ENCODE results near the gene MAST2.

The MAST2 gene

GRCh38 chr1:46001081-46001785 lies 197.8 kb downstream of the MAST2 start:
- Histone ChIP-seq H3K9me3 (no peaks in the 10 kb centered on the region), H3K4me3 (no peak overlapping the region), H3K27ac (no peak overlapping the region), H3K36me3 (peaks cover 3 to 12% (median 6%) of the 10 kb centered on the region in 3 donors), H3K4me1 (no peaks in the 10 kb centered on the region), H3K27me3 (no peaks in the 10 kb centered on the region)
- no peak for TF ChIP-seq CTCF (IDR thresholded peaks at IDR 0.05)
- intact Hi-C loops (cut with DNase I; ENCODE audit: low total_unique reads) = no loop called here
- no peak for DNase-seq

- no peaks in the 10 kb centered on the region for H3K27me3 ChIP-seq
- H3K4me1 ChIP-seq = no peaks in the 10 kb centered on the region
- no peak for DNase-seq
- no peak for TF ChIP-seq CTCF (IDR thresholded peaks at IDR 0.05)
- H3K9me3 ChIP-seq = no peaks in the 10 kb centered on the region
- peaks cover 17 to 26% (median 19%) of the 10 kb centered on the region in 3 donors for H3K36me3 ChIP-seq
- H3K27ac ChIP-seq = no peak overlapping the region
- intact Hi-C loops (cut with DNase I; ENCODE audit: low total_unique reads) = no loop called here
- no peak overlapping the region for H3K4me3 ChIP-seq
These were observed 199.2 kb downstream of the MAST2 start for GRCh38 chr1:46002551-46003150.

GRCh38 chr1:46003315-46003714 lies 199.9 kb downstream of the MAST2 start:
- Histone ChIP-seq H3K36me3 (peaks cover 21 to 33% (median 24%) of the 10 kb centered on the region in 3 donors), H3K4me3 (no peak overlapping the region), H3K4me1 (no peaks in the 10 kb centered on the region), H3K27ac (no peak overlapping the region), H3K9me3 (no peaks in the 10 kb centered on the region), H3K27me3 (no peaks in the 10 kb centered on the region)
- TF ChIP-seq CTCF (IDR thresholded peaks at IDR 0.05) = no peak
- no peak for DNase-seq
- intact Hi-C loops (cut with DNase I; ENCODE audit: low total_unique reads) = no loop called here

GRCh38 chr1:46004492-46004891 lies 201.1 kb downstream of the MAST2 start:
- Histone ChIP-seq H3K4me3 (no peak overlapping the region), H3K9me3 (no peaks in the 10 kb centered on the region), H3K36me3 (peaks cover 32 to 44% (median 36%) of the 10 kb centered on the region in 3 donors), H3K27ac (no peak overlapping the region), H3K27me3 (no peaks in the 10 kb centered on the region), H3K4me1 (no peaks in the 10 kb centered on the region)
- no peak for DNase-seq
- intact Hi-C loops (cut with DNase I; ENCODE audit: low total_unique reads) = no loop called here
- TF ChIP-seq CTCF (IDR thresholded peaks at IDR 0.05) = no peak

GRCh38 chr1:46005594-46005993 lies 202.2 kb downstream of the MAST2 start:
- DNase-seq = no peak
- Histone ChIP-seq H3K4me3 (no peak overlapping the region), H3K36me3 (peaks cover 43 to 55% (median 46%) of the 10 kb centered on the region in 3 donors), H3K27me3 (no peaks in the 10 kb centered on the region), H3K27ac (no peak overlapping the region), H3K4me1 (no peaks in the 10 kb centered on the region), H3K9me3 (no peaks in the 10 kb centered on the region)
- no peak for TF ChIP-seq CTCF (IDR thresholded peaks at IDR 0.05)
- intact Hi-C loops (cut with DNase I; ENCODE audit: low total_unique reads) = no loop called here

Data from tibial artery (tissue), 4 donors.